T-helper 2 cell (primary cell): ENCODE data around the gene HDAC11.

Source experiments
- DNase-seq, 5 experiments: peaks; one replicate each; pipeline versions ENCODE4 v3.0.0 to v3.0.0-alpha.2; 2012 to 2022

HDAC11 gene

DNA sequence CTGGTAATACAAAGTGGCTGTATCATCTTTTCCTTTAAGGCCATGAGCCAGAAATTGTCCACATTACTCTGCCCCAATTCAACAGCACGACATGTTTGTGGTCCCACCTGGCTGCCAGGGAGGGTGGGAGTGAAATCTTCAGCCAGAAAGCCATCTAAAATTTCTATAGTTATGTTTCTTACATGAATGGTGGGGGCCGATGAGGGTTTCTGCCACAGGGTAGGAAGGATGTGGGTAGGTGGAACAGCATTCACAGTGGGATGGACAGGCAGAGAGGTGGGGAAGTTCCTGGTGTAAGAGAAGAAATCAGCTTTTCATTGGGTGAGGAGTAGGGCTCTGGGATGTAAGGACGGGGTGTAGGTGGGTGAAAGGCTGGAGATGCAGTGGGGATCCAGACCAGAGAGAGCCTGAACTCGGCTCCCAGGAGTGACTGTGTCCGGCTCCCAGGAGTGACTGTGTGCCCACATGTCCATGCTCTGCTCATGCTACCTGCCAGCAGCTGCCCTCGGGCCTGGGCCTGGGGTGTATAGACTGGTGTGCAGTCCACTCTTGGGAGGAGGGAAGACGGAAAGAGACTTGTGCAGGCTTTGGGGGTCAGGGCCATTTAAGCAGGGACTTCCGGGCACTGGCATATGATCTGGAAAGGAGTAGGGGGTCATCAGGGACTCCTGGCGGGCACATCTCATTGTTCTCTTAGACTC is 65.0 kb downstream of the HDAC11 start:
- DNase-seq: no peak

- no peak for DNase-seq
Measured at GRCh38 chr3:13545952-13546454, 65.9 kb downstream of the HDAC11 start.

GRCh38 chr3:13546667-13547171 is 66.6 kb downstream of the HDAC11 start:
- no peak for DNase-seq

DNA sequence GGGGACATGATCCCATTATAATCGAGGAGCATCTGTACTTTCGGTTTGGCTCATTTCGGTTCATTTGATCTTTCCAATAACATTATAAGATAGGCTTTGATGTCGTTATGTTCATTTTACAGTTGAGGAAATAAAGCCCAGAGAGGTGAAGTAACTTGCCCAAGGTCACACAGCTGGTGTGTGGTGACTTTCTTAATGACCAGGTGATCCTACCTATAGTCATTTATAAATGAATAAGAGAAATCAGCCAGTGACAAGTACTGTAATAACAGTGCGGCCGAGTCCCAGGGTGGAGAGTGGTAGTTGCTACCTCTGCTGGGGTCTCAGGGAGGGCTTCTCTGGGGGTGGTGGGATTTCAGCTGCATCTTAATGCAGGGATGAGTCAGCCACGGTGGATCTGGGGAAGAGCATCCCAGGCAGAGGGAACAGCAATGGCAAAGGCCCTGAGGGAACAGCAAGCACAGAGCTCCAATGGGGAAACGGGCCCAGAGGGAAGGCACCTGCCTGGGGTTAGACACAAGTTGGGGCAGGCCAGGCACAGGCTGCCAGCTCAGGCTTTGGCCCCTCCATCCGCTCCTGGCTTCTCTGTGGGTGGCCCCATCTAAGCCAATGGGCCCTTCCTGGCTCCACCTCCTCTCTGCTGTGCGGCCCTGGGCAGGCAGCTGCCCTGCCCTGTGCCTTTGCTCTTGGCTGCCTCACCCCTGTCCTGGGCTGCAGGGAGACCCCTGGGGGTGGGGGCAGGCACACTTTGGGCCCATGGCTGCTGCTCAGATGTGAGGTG is 67.7 kb downstream of the HDAC11 start:
- DNase-seq: no peak

DNA sequence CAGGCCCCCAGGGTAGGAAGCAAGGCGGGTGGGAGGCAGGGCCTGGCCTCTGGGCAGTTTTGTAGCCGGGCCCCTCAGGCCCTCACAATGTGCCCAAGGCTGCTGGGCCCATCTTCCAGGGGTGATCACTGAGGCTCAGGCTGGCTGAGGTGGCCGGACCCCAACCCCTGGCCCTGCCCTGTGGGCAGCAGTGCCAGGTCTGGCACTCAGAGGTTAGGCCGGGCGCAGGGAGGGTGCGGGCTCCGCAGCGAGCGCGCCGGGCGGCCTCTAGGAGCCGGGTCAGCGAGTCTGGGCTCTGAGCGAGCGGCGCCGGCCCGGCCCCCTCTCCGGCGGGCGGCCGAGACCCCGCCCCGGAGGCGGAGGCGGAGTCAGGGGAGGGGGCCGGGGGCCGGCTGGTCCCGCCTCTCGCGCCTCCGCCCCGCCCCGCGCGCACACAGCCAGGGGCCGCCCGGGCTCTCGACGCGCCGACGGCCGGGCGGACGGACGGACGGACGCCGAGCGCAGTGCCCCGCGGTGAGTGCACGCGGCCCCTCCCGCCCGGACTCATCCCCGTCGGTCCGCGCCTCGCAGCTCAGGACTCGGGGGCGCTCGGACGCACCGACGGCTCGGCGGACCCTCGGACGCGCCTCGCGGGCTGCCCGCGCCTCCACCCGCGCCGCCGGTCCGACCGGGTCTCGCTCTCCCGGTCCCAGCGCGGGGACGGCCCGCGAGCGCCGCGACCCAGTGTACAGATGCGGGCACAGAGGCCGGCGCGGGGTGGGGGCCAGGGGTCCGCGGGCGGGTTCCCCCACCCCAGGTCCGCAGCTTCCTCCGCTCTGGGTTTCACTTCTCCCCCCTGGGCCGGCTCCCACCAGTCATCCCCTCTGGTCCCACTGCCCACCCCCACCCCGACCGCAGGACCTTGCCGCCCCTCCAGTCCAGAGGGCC is 68.9 kb downstream of the HDAC11 start, which contains the start of gene FBLN2:
FBLN2 (plus strand) TSS at position 430 of the 927 bp plus-strand sequence. CDS start 21,231 bp downstream, outside the sequence.
- no peak for DNase-seq

DNA sequence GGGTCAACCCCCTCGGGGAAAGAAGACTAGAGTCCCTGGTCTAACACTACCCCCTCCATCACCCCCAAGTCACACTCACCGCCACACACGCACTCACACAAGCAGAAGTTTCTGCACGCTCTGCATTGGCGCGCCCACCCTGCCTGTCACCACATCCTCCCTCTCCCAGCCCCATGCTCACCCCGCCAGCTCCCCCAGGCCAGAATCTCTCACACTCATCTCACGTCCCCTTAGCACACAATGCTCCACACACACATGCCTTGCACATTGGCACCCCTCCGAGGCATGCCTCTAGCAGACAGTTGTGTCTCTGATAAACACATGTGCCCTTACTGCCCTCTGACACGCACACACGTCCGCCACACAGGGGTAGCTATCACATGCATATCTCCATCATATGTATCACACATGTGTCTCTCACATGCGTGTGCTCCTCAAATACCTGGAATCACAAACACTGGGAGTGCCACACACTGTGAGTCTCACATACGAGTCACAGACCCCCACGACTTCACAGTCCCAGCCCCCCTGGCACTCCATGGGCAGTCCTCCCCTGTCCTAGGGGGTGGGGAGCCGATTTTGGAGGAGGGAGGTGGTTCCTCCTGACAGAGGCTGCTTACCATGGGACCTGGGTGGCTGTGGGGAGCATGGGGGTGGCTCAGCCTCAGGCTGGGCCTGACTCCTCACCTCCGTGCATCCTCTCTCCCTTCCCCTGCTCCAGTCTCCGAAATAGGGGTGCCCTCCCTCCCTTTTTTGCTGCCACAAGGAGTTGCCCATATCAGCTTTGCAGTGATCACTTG is 69.7 kb downstream of the HDAC11 start:
- DNase-seq: peak in 1 of 5 experiments; percentile 21

- no peak for DNase-seq
Measured at GRCh38 chr3:13550423-13550690, 70.3 kb downstream of the HDAC11 start.

GRCh38 chr3:13550791-13551360 is 70.8 kb downstream of the HDAC11 start:
- no peak for DNase-seq

DNA sequence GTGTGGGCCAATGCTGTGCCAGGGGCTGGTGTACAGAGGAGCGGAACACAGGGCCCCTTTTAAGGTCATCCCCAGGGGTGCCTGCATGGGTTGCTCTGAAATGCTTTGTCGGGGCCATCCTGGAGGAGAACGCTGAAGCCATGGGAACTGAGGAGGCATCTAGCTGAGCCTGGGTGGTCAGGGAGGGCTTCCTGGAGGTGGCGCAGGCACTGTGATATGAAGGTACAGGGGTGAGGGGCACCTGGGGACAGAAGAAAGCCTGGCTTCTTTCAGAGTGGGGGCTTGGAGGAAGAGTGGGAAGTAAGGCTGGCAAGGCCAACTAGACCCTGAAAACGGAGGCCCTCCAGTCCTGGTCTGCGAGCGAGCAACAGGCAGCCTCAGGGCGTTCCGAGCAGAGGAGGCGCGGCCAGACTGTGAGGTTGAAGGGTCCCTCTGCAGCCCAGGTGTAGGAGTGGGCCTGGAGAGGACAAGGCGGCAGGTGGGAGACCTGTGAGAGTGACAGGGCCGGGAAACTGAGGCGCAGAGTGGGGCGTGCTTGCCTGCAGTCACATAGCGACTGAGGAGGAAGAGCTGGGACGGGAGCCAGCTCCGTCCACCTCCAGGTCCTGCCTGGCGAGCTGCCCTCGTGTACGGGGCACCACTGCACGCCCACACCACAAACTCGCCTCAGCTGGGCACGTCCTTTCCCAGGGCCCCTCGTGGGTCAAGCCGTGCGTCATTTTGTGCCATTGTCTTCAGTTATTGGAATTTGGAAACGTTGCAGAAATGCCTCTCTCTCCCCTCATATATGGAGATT is 72.9 kb downstream of the HDAC11 start:
- DNase-seq: no peak

DNA sequence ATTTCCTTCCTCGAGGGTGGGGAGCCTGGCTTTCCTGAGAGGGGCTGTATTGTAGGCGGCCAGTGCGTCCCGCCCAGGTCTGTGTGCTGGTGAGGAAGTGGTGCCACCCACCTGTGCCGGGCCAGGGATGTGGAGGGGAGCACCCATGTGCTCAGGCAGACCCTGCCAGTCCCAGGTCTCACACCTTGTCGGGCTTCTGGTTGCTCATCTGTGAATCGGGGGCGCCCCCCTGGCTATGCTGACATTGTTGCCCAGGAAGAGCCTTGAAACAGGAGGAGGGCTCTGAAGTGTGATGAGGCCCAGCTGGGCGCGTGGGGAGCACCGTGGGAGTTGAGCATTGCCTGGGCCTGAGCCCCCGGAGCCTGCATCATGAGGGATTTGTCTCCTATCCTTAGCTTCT is 73.6 kb downstream of the HDAC11 start:
- no peak for DNase-seq

- no peak for DNase-seq
Measured at GRCh38 chr3:13555753-13556152, 75.6 kb downstream of the HDAC11 start.
